K562 (cell line): ENCODE measurements around the gene GAPVD1. TPM values are rescaled to one million over a fixed set of nuclear protein-coding genes. Genes with fewer than 3 reads are reported as not detected.

ENCODE experiments used
- FOXM1 ChIP-seq, 2 experiments: fragments of 450-650 bp in 1 of 2; sonication (generic) in 1 of 2; formaldehyde crosslinking in 1 of 2; IDR thresholded peaks; 2 replicates each; pipeline versions ENCODE4 v1.6.1 to v1.9.0; 2017 to 2022; ENCODE audit warnings: low read depth in 2 of 2, mild to moderate bottlenecking in 2 of 2, missing genetic modification reagents in 1 of 2, moderate library complexity in 1 of 2
- JUN ChIP-seq, 2 experiments: sonication (generic) in 1 of 2; formaldehyde crosslinking in 1 of 2; IDR thresholded peaks; 2 replicates each; pipeline versions ENCODE4 v1.6.1 to v1.8.0; 2012 to 2022; ENCODE audit warnings: borderline replicate concordance in 2 of 2, mild to moderate bottlenecking in 2 of 2, improper control_type of control experiment in 1 of 2, low read depth in 1 of 2, low read length in 1 of 2, missing genetic modification reagents in 1 of 2
- RBM22 ChIP-seq: fragments of 200-400 bp; formaldehyde crosslinking; IDR thresholded peaks from 2 replicates; pipeline ENCODE4 v1.6.1; 2018; ENCODE audit warnings: low read length, low read depth; ENCODE audit not compliant: poor library complexity, severe bottlenecking
- RNF2 ChIP-seq: sonication (generic); IDR thresholded peaks from 2 replicates; pipeline ENCODE4 v1.6.1; 2016
- SMAD4 ChIP-seq: fragments of 250-450 bp; sonication (Bioruptor Pico); conservative IDR thresholded peaks from 2 replicates; pipeline ENCODE4 v1.8.0; 2021; ENCODE audit warnings: inconsistent platforms, mild to moderate bottlenecking, moderate library complexity
- TCF7 ChIP-seq: sonication (generic); IDR thresholded peaks from 2 replicates; pipeline ENCODE4 v1.6.1; 2016; ENCODE audit warnings: antibody characterized with exemption, borderline replicate concordance
- XRCC5 ChIP-seq: fragments of 200-400 bp; formaldehyde crosslinking; IDR thresholded peaks from 2 replicates; pipeline ENCODE4 v1.6.1; 2017; ENCODE audit warnings: low read depth, mild to moderate bottlenecking, low read length
- YBX1 ChIP-seq: fragments of 450-650 bp; IDR thresholded peaks from 2 replicates; pipeline ENCODE4 v1.7.1; 2016; ENCODE audit warnings: mild to moderate bottlenecking
- ZNF263 ChIP-seq: sonication (generic); formaldehyde crosslinking; IDR thresholded peaks from 2 replicates; pipeline ENCODE4 v1.8.0; 2022; ENCODE audit warnings: mild to moderate bottlenecking, missing genetic modification reagents, borderline replicate concordance
- ZNF407 ChIP-seq: fragments of 450-650 bp; IDR thresholded peaks from 2 replicates; pipeline ENCODE4 v1.6.1; 2016; ENCODE audit warnings: low read depth
- polyA plus RNA-seq, 8 experiments: library from polyadenylated mRNA; depleted of rRNA in 4 of 8; stranded (reverse) in 5 of 8; unstranded in 3 of 8; fragments of >200 nt; fragmentation: Nextera tagmentation in 2 of 8; fragmentation: Illumina TruSeq in 1 of 8; extraction: Ambion mirVana in 2 of 8; extraction: Trizol in 1 of 8; gene quantifications; 2 replicates each; pipeline versions ENCODE4 v1.2.1 to v1.2.3, GENCODE V29; 2011 to 2014; ENCODE audit warnings: inconsistent platforms in 1 of 8, missing spikeins in 1 of 8
- total RNA-seq, 7 experiments: library from RNA; depleted of rRNA in 6 of 7; stranded (reverse); fragments of >200 nt in 6 of 7; fragmentation: Illumina TruSeq in 2 of 7; extraction: Trizol in 2 of 7; gene quantifications; 2 replicates each; pipeline versions ENCODE4 v1.2.1 to v1.2.3, GENCODE V29; 2011 to 2021; ENCODE audit warnings: low replicate concordance in 1 of 7
- TF ChIP-seq, protein P1 (sequence below): sonication (generic); formaldehyde crosslinking; IDR thresholded peaks from 2 replicates; pipeline ENCODE4 v1.8.0; 2023; ENCODE audit warnings: mild to moderate bottlenecking, missing genetic modification reagents
- TF ChIP-seq, protein P2 (sequence below): fragments of 200-800 bp; sonication (Bioruptor generic); IDR thresholded peaks from 2 replicates; pipeline ENCODE4 v1.6.1; 2017; ENCODE audit warnings: missing genetic modification characterization, missing compliant biosample characterization

The GAPVD1 gene
- total and polyA plus RNA-seq, 9 of the 15 experiments (the other 6 are each of a cell fraction or from before 2014, with no cell fraction given): 9.5 to 66.1 (median 45.5) TPM

DNA sequence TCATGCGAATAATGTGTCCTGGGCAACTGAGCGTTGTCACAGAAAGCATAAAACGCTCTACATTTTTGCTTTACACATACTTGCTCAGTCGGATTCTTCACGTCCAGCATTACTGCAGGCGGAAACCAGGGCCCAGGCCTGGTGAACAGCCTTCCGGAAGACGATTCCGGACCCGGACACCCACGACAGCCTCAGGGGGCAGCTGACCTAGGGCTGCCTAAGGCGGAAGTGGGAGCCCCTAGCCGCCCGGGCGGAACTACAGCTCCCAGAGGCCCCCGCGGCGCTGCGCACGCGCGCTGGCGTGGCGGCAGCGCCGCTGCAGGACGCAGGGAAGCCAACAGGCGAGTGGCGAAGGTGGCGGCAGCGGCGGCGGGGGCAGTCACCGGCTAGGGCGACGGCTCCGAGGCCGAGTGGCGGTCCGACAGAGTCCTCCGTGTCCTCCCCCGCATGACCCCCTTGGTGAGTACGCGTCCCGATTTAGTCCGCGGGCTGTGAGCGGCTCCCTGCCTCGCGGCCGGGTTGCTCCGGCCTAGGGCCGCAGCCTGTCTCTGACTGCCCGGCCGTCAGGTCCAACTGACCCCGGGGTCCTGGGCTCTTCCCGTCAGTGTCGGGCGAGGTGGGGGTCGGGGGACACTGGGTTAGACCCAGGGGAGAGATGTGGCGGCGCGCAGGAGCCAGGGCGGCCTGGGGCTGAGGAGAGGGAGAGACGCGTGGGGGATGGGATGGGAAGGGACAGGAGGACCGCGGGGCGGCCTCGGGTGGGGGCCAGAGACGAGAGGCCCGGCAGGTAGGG is at the start of gene GAPVD1 (continued):
- TF ChIP-seq ZNF407 (0 out of 2 replicates have a peak, but pooled peaks have one; percentile 29), JUN (IDR thresholded peaks at IDR 0.05; ENCODE audit: borderline replicate concordance, low read depth, low read length) (peak; percentile 44), JUN (CRISPR knock-in tag; IDR thresholded peaks at IDR 0.05; ENCODE audit: borderline replicate concordance) (peak; percentile 64; the same call in 1 of the 2 replicates), YBX1 (no peak), XRCC5 (peak; percentile 40; the same call in 1 of the 2 replicates), FOXM1 (IDR thresholded peaks at IDR 0.05; ENCODE audit: low read depth) (no peak), FOXM1 (CRISPR knock-in tag; IDR thresholded peaks at IDR 0.05; ENCODE audit: low read depth) (peak; percentile 85; the same call in 1 of the 2 replicates), TCF7 (no peak), RNF2 (0 out of 2 replicates have a peak, but pooled peaks have one; percentile 32), ZNF263 (CRISPR knock-in tag) (peak; percentile 17; the same call in 1 of the 2 replicates), RBM22 (peak; percentile 40), SMAD4 (peak; percentile 77)
- TF ChIP-seq, protein P1, sequence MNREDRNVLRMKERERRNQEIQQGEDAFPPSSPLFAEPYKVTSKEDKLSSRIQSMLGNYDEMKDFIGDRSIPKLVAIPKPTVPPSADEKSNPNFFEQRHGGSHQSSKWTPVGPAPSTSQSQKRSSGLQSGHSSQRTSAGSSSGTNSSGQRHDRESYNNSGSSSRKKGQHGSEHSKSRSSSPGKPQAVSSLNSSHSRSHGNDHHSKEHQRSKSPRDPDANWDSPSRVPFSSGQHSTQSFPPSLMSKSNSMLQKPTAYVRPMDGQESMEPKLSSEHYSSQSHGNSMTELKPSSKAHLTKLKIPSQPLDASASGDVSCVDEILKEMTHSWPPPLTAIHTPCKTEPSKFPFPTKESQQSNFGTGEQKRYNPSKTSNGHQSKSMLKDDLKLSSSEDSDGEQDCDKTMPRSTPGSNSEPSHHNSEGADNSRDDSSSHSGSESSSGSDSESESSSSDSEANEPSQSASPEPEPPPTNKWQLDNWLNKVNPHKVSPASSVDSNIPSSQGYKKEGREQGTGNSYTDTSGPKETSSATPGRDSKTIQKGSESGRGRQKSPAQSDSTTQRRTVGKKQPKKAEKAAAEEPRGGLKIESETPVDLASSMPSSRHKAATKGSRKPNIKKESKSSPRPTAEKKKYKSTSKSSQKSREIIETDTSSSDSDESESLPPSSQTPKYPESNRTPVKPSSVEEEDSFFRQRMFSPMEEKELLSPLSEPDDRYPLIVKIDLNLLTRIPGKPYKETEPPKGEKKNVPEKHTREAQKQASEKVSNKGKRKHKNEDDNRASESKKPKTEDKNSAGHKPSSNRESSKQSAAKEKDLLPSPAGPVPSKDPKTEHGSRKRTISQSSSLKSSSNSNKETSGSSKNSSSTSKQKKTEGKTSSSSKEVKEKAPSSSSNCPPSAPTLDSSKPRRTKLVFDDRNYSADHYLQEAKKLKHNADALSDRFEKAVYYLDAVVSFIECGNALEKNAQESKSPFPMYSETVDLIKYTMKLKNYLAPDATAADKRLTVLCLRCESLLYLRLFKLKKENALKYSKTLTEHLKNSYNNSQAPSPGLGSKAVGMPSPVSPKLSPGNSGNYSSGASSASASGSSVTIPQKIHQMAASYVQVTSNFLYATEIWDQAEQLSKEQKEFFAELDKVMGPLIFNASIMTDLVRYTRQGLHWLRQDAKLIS: 0 out of 2 replicates have a peak, but pooled peaks have one; percentile 50
- TF ChIP-seq, protein P2, sequence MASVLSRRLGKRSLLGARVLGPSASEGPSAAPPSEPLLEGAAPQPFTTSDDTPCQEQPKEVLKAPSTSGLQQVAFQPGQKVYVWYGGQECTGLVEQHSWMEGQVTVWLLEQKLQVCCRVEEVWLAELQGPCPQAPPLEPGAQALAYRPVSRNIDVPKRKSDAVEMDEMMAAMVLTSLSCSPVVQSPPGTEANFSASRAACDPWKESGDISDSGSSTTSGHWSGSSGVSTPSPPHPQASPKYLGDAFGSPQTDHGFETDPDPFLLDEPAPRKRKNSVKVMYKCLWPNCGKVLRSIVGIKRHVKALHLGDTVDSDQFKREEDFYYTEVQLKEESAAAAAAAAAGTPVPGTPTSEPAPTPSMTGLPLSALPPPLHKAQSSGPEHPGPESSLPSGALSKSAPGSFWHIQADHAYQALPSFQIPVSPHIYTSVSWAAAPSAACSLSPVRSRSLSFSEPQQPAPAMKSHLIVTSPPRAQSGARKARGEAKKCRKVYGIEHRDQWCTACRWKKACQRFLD: peak; percentile 86
